Measurements from ENCODE around the gene C16orf96. TPM values are rescaled to one million over a fixed set of nuclear protein-coding genes. Genes with fewer than 3 reads are reported as not detected.

C16orf96 gene
- total and polyA plus RNA-seq, 2 of the 13 experiments (the other 11 are each of a cell fraction or from before 2014, with no cell fraction given), result 0.03 TPM; not detected in 1

GRCh38 chr16:4616047-4616811 lies 60.1 kb downstream of the C16orf96 start (continued):
- no peak for TF ChIP-seq ZNF318 (CRISPR knock-in tag; IDR thresholded peaks at IDR 0.05)
- TF ChIP-seq REPIN1 (CRISPR knock-in tag; IDR thresholded peaks at IDR 0.05; ENCODE audit: borderline replicate concordance, low read depth), result no peak
- no peak for TF ChIP-seq SIN3B (IDR thresholded peaks at IDR 0.05; ENCODE audit: low read length)
- TF ChIP-seq MLXIP (CRISPR knock-in tag; IDR thresholded peaks at IDR 0.05; ENCODE audit: borderline replicate concordance), result no peak
- TF ChIP-seq ARNTL (CRISPR knock-in tag; IDR thresholded peaks at IDR 0.05), result no peak; the same call in 1 of the 2 replicates
- TF ChIP-seq FOXO1 (CRISPR knock-in tag; IDR thresholded peaks at IDR 0.05), result peak; percentile 63
- no peak; the same call in none of the 2 replicates for TF ChIP-seq HNF1B (CRISPR knock-in tag; IDR thresholded peaks at IDR 0.05)
- 0 out of 2 replicates have a peak, but pooled peaks have one; percentile 16 for TF ChIP-seq ZNF430 (CRISPR knock-in tag; IDR thresholded peaks at IDR 0.05)
- no peak for TF ChIP-seq ZNF746 (CRISPR knock-in tag; IDR thresholded peaks at IDR 0.05)
- TF ChIP-seq ATF1 (CRISPR knock-in tag; IDR thresholded peaks at IDR 0.05), result peak; percentile 93
- TF ChIP-seq MYPOP (CRISPR knock-in tag; IDR thresholded peaks at IDR 0.05), result 0 out of 2 replicates have a peak, but pooled peaks have one; percentile 13
- peak; percentile 75 for TF ChIP-seq ASH2L (IDR thresholded peaks at IDR 0.05; ENCODE audit: insufficient read length, low read depth, low read length)
- no peak; the same call in 1 of the 2 replicates for TF ChIP-seq ZNF784 (CRISPR knock-in tag; IDR thresholded peaks at IDR 0.05; ENCODE audit: borderline replicate concordance)

All from HepG2 (cell line).